NT2/D1 (cell line): ENCODE data around the gene ZDHHC9.

Experiments used
- SUZ12 ChIP-seq: IDR thresholded peaks from 2 replicates; pipeline ENCODE4 v1.6.1; 2011; ENCODE audit not compliant: insufficient read length, insufficient read depth; ENCODE audit errors: extremely low read depth
- YY1 ChIP-seq: IDR thresholded peaks from 2 replicates; pipeline ENCODE4 v1.6.1; 2011; ENCODE audit not compliant: insufficient read length, insufficient read depth
- ZNF274 ChIP-seq: IDR thresholded peaks from 2 replicates; pipeline ENCODE4 v1.6.1; 2011; ENCODE audit warnings: mild to moderate bottlenecking, low read depth, low read length

GRCh38 chrX:129813662-129814368, 29.9 kb downstream of the ZDHHC9 start:
- TF ChIP-seq ZNF274: no peak
- no peak for TF ChIP-seq YY1
- no peak for TF ChIP-seq SUZ12
